Mammary epithelial cell (primary cell): ENCODE data around the gene STRN.

Experiments
- EZH2 ChIP-seq: IDR thresholded peaks from 2 replicates; pipeline ENCODE4 v1.6.1; 2012; ENCODE audit warnings: low read length, inconsistent platforms, borderline replicate concordance
- TF ChIP-seq, protein P1 (sequence below), 2 donors: IDR thresholded peaks in 1 of 2; conservative IDR thresholded peaks in 1 of 2; 2 replicates each; pipeline ENCODE4 v1.5.1; 2011 to 2012; ENCODE audit warnings: inconsistent platforms in 2 of 2, low read length in 2 of 2, mild to moderate bottlenecking in 2 of 2, control low read depth in 1 of 2, low read depth in 1 of 2; ENCODE audit not compliant: insufficient read depth in 1 of 2; ENCODE audit errors: extremely low read depth in 1 of 2

DNA sequence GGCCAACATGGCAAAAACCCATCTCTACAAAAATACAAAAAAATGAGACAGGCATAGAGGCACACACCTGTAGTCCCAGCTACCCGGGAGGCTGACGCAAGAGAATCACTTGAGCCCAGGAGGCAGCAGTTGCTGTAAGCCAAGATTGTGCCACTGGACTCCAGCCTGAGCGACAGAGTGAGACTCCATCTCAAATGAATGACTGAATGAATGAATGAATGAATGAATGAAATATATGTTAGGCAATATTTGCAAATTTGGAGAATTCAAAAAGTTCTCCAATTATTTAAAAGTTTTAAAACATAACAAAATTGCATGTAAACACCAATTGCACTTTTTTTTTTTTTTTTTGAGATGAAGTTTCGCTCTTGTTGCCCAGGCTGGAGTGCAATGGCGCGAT is 61.7 kb downstream of the STRN start:
- TF ChIP-seq, protein P1, sequence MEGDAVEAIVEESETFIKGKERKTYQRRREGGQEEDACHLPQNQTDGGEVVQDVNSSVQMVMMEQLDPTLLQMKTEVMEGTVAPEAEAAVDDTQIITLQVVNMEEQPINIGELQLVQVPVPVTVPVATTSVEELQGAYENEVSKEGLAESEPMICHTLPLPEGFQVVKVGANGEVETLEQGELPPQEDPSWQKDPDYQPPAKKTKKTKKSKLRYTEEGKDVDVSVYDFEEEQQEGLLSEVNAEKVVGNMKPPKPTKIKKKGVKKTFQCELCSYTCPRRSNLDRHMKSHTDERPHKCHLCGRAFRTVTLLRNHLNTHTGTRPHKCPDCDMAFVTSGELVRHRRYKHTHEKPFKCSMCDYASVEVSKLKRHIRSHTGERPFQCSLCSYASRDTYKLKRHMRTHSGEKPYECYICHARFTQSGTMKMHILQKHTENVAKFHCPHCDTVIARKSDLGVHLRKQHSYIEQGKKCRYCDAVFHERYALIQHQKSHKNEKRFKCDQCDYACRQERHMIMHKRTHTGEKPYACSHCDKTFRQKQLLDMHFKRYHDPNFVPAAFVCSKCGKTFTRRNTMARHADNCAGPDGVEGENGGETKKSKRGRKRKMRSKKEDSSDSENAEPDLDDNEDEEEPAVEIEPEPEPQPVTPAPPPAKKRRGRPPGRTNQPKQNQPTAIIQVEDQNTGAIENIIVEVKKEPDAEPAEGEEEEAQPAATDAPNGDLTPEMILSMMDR (conservative IDR thresholded peaks at IDR 0.05 in 1 of 2, IDR thresholded peaks at IDR 0.05 in 1 of 2; ENCODE audit: extremely low read depth in 1 of 2, insufficient read depth in 1 of 2, low read depth in 1 of 2, low read length in 2 of 2): no peak
- no peak for TF ChIP-seq EZH2
